ENCODE measurements around the gene AAMDC. TPM values are rescaled to one million over a fixed set of nuclear protein-coding genes. Genes with fewer than 3 reads are reported as not detected.

AAMDC gene
- total RNA-seq (10 to 100 TPM; 28.5 to 29.4 TPM), polyA plus RNA-seq (10 to 100 TPM; 26.2 to 77.9 TPM)
- long read RNA-seq, donor 1, transcript AAMDC-202 (4 exons, 531 nt), result major isoform, 15 of 30 reads
- long read RNA-seq, donor 1, partial matches to known transcripts, result 5 of 30 reads
- long read RNA-seq, donor 1, other reads (novel, unspliced or antisense), result 5 of 30 reads
- long read RNA-seq, donor 2, transcript AAMDC-202 (4 exons, 531 nt), result major isoform, 12 of 30 reads
- long read RNA-seq, donor 2, transcript AAMDC-206 (5 exons, 579 nt), result minor isoform, 11 of 30 reads
- long read RNA-seq, donor 2, partial matches to known transcripts, result 7 of 30 reads
- long read RNA-seq, donor 2, other reads (novel, unspliced or antisense), result 0 of 30 reads
- long read RNA-seq, donor 3, transcript AAMDC-202 (4 exons, 531 nt), result major isoform, 17 of 23 reads
- long read RNA-seq, donor 3, transcript AAMDC-206 (5 exons, 579 nt), result minor isoform, 6 of 23 reads
- long read RNA-seq, donor 3, partial matches to known transcripts, result 0 of 23 reads
- long read RNA-seq, donor 3, other reads (novel, unspliced or antisense), result 0 of 23 reads
- long read RNA-seq, donor 4, transcript AAMDC-206 (5 exons, 579 nt), result major isoform, 9 of 18 reads
- long read RNA-seq, donor 4, partial matches to known transcripts, result 6 of 18 reads
- long read RNA-seq, donor 4, other reads (novel, unspliced or antisense), result 0 of 18 reads
- long read RNA-seq, donor 5, transcript AAMDC-206 (5 exons, 579 nt), result minor isoform, 8 of 29 reads
- long read RNA-seq, donor 5, transcript AAMDC-202 (4 exons, 531 nt), result major isoform, 9 of 29 reads
- long read RNA-seq, donor 5, partial matches to known transcripts, result 12 of 29 reads
- long read RNA-seq, donor 5, other reads (novel, unspliced or antisense), result 0 of 29 reads

- Histone ChIP-seq H3K9me3 (ENCODE audit: control insufficient read depth in 4 of 4, insufficient read depth in 3 of 4, low read length in 3 of 4) (no peaks in the 10 kb centered on the region), H3K4me3 (peak within 1 kb of the TSS; percentile 97), H3K4me1 (ENCODE audit: control insufficient read depth in 5 of 5, insufficient read depth in 5 of 5, low read length in 5 of 5) (peaks cover 3 to 30% (median 9%) of the 10 kb centered on the region in 5 donors), H3K27ac (ENCODE audit: low read depth in 1 of 2, low read length in 1 of 2) (peak within 1 kb of the TSS; percentile 90 to 94), H3K36me3 (ENCODE audit: control insufficient read depth in 4 of 4, insufficient read depth in 4 of 4, low read length in 4 of 4) (no peaks in the 10 kb centered on the region), H3K27me3 (ENCODE audit: control insufficient read depth in 3 of 3, insufficient read depth in 3 of 3, low read length in 2 of 3) (no peaks in the 10 kb centered on the region), H3K9ac (ENCODE audit: insufficient read depth in 1 of 2, low read length in 2 of 2) (peak within 1 kb of the TSS; percentile 81 to 99)
- TF ChIP-seq CTCF (IDR thresholded peaks at IDR 0.05; ENCODE audit: control extremely low read depth, extremely low read depth), result peak; percentile 28
- WGBS, 2 donors, result 0 to 1% methylated on average over 50 to 64 of the region's 64 CpGs
- DNase-seq (peak; percentile 99 to 100 (median 100)), ATAC-seq (ENCODE audit: insufficient read depth, low FRiP score) (peak; percentile 88)
Observed at GRCh38 chr11:77820565-77821348, at the start of gene AAMDC, which contains the start of gene RSF1. Gene AAMDC, plus strand, starts transcription at chr11:77821144. Its CDS starts 21,353 bp downstream, at chr11:77842497. Gene RSF1, minus strand, starts transcription at chr11:77820722. Its CDS starts 8 bp downstream, at chr11:77820714.

- DNase-seq (no peak), ATAC-seq (ENCODE audit: insufficient read depth, low FRiP score) (no peak)
- Histone ChIP-seq H3K4me3 (no peak overlapping the region), H3K36me3 (ENCODE audit: control insufficient read depth in 4 of 4, insufficient read depth in 4 of 4, low read length in 4 of 4) (peaks cover 0 to 3% (median 0%) of the 10 kb centered on the region in 4 donors), H3K27me3 (ENCODE audit: control insufficient read depth in 3 of 3, insufficient read depth in 3 of 3, low read length in 2 of 3) (no peaks in the 10 kb centered on the region), H3K4me1 (ENCODE audit: control insufficient read depth in 5 of 5, insufficient read depth in 5 of 5, low read length in 5 of 5) (peaks cover 0 to 14% (median 2%) of the 10 kb centered on the region in 5 donors), H3K9ac (ENCODE audit: insufficient read depth in 1 of 2, low read length in 2 of 2) (no peak overlapping the region), H3K9me3 (ENCODE audit: control insufficient read depth in 4 of 4, insufficient read depth in 3 of 4, low read length in 3 of 4) (no peaks in the 10 kb centered on the region), H3K27ac (ENCODE audit: low read depth in 1 of 2, low read length in 1 of 2) (no peak overlapping the region)
- TF ChIP-seq CTCF (IDR thresholded peaks at IDR 0.05; ENCODE audit: control extremely low read depth, extremely low read depth), result no peak
- 66 to 80% methylated on average over 2 of the region's 2 CpGs for WGBS, 2 donors
Observed at GRCh38 chr11:77775936-77776335, 45.0 kb upstream of the AAMDC start.

GRCh38 chr11:77776455-77776854 lies 44.5 kb upstream of the AAMDC start:
- peak in 2 of 3 donors; percentile 28 to 29 for DNase-seq
- no peak for ATAC-seq (ENCODE audit: insufficient read depth, low FRiP score)
- Histone ChIP-seq H3K27ac (ENCODE audit: low read depth in 1 of 2, low read length in 1 of 2) (no peak overlapping the region), H3K9me3 (ENCODE audit: control insufficient read depth in 4 of 4, insufficient read depth in 3 of 4, low read length in 3 of 4) (no peaks in the 10 kb centered on the region), H3K27me3 (ENCODE audit: control insufficient read depth in 3 of 3, insufficient read depth in 3 of 3, low read length in 2 of 3) (no peaks in the 10 kb centered on the region), H3K4me1 (ENCODE audit: control insufficient read depth in 5 of 5, insufficient read depth in 5 of 5, low read length in 5 of 5) (peaks cover 0 to 9% (median 0%) of the 10 kb centered on the region in 5 donors), H3K4me3 (no peak overlapping the region), H3K36me3 (ENCODE audit: control insufficient read depth in 4 of 4, insufficient read depth in 4 of 4, low read length in 4 of 4) (peaks cover 0 to 3% (median 0%) of the 10 kb centered on the region in 4 donors), H3K9ac (ENCODE audit: insufficient read depth in 1 of 2, low read length in 2 of 2) (no peak overlapping the region)
- 79 to 83% methylated on average over 1 of the region's 1 CpG for WGBS, 2 donors
- TF ChIP-seq CTCF (IDR thresholded peaks at IDR 0.05; ENCODE audit: control extremely low read depth, extremely low read depth), result no peak

Measured in lung (tissue), 16 donors.